ENCODE data around the gene ZFYVE28.

ZFYVE28 gene

GRCh38 chr4:2354760-2355159, 63.7 kb downstream of the ZFYVE28 start:
- no peak for DNase-seq

- no peak for DNase-seq
Measured at GRCh38 chr4:2354118-2354517, 64.3 kb downstream of the ZFYVE28 start.

- DNase-seq, result no peak
Measured at GRCh38 chr4:2353222-2354107, 65.0 kb downstream of the ZFYVE28 start.

GRCh38 chr4:2352729-2353221, 65.7 kb downstream of the ZFYVE28 start:
- DNase-seq, result no peak

- DNase-seq, result no peak
Measured at GRCh38 chr4:2352171-2352570, 66.3 kb downstream of the ZFYVE28 start.

- no peak for DNase-seq
Measured at GRCh38 chr4:2350982-2351381, 67.5 kb downstream of the ZFYVE28 start.

- DNase-seq, result no peak
Measured at GRCh38 chr4:2348786-2349185, 69.7 kb downstream of the ZFYVE28 start.

GRCh38 chr4:2347190-2347589, 71.3 kb downstream of the ZFYVE28 start:
- DNase-seq, result no peak

- DNase-seq, result no peak
Measured at GRCh38 chr4:2343476-2343875, 75.0 kb downstream of the ZFYVE28 start.

GRCh38 chr4:2341911-2342652, 76.4 kb downstream of the ZFYVE28 start:
- DNase-seq, result no peak

GRCh38 chr4:2341261-2341841, 77.1 kb downstream of the ZFYVE28 start:
- DNase-seq, result no peak

GRCh38 chr4:2340272-2341061, 78.0 kb downstream of the ZFYVE28 start:
- DNase-seq, result no peak

- no peak for DNase-seq
Measured at GRCh38 chr4:2339458-2340271, 78.8 kb downstream of the ZFYVE28 start.

- no peak for DNase-seq
Measured at GRCh38 chr4:2338754-2339457, 79.5 kb downstream of the ZFYVE28 start.

- DNase-seq, result no peak
Measured at GRCh38 chr4:2337896-2338295, 80.5 kb downstream of the ZFYVE28 start.

- no peak for DNase-seq
Measured at GRCh38 chr4:2337131-2337723, 81.2 kb downstream of the ZFYVE28 start.

- no peak for DNase-seq
Measured at GRCh38 chr4:2336659-2337058, 81.8 kb downstream of the ZFYVE28 start.

GRCh38 chr4:2335729-2336101, 82.7 kb downstream of the ZFYVE28 start:
- DNase-seq, result no peak

All from nucleus accumbens (tissue), 56 donors.